HG03064 (cell line): Measurements from ENCODE around the gene CIZ1.
A peak's percentile ranks its signal among the peaks of the same experiment; 100 is the strongest.

ENCODE experiments used
- ATAC-seq: cut with Tn5 transposase; IDR thresholded peaks from one replicate; pipeline ENCODE4 v1.9.1; 2021; ENCODE audit warnings: low read depth; ENCODE audit not compliant: unreplicated experiment

CIZ1 gene

GRCh38 chr9:128128836-128129590 is 62.4 kb downstream of the CIZ1 start:
- ATAC-seq: no peak

GRCh38 chr9:128127990-128128835 is 63.2 kb downstream of the CIZ1 start:
- peak; percentile 57 for ATAC-seq

GRCh38 chr9:128127568-128127989 is 63.8 kb downstream of the CIZ1 start, which contains the start of gene PTGES2:
PTGES2 (minus strand) TSS chr9:128127729; CDS start chr9:128127717, 12 bp downstream.
- ATAC-seq: peak; percentile 66

GRCh38 chr9:128125580-128126354 is 65.6 kb downstream of the CIZ1 start:
- ATAC-seq: no peak

GRCh38 chr9:128124873-128125579 is 66.3 kb downstream of the CIZ1 start:
- ATAC-seq: no peak

GRCh38 chr9:128124451-128124850 is 66.9 kb downstream of the CIZ1 start:
- no peak for ATAC-seq

GRCh38 chr9:128123451-128124080 is 67.8 kb downstream of the CIZ1 start:
- no peak for ATAC-seq

- no peak for ATAC-seq
Observed at GRCh38 chr9:128122809-128123175, 68.6 kb downstream of the CIZ1 start.

- no peak for ATAC-seq
Observed at GRCh38 chr9:128121924-128122808, 69.2 kb downstream of the CIZ1 start.

GRCh38 chr9:128121466-128121810 is 69.9 kb downstream of the CIZ1 start:
- ATAC-seq: no peak

GRCh38 chr9:128120741-128121465 is 70.5 kb downstream of the CIZ1 start:
- ATAC-seq: no peak

- no peak for ATAC-seq
Observed at GRCh38 chr9:128120061-128120740, 71.2 kb downstream of the CIZ1 start.

- ATAC-seq: no peak
Observed at GRCh38 chr9:128118971-128119665, 72.3 kb downstream of the CIZ1 start.

- ATAC-seq: no peak
Observed at GRCh38 chr9:128118472-128118857, 72.9 kb downstream of the CIZ1 start.

GRCh38 chr9:128117613-128118471 is 73.5 kb downstream of the CIZ1 start:
- no peak for ATAC-seq
